GM19372 (cell line): ENCODE data around the gene GAMT.

ENCODE experiments used
- ATAC-seq: cut with Tn5 transposase; IDR thresholded peaks from one replicate; pipeline ENCODE4 v1.9.1; 2021; ENCODE audit warnings: mild to moderate bottlenecking, low read depth, moderate library complexity; ENCODE audit not compliant: unreplicated experiment

GAMT gene

GRCh38 chr19:1402411-1403070 lies 1.2 kb upstream of the GAMT start:
- no peak for ATAC-seq

GRCh38 chr19:1401889-1402217 lies 511 bp upstream of the GAMT start:
- no peak for ATAC-seq

GRCh38 chr19:1400281-1401137 lies 833 bp downstream of the GAMT start:
- ATAC-seq, result no peak

GRCh38 chr19:1399745-1400144 lies 1.6 kb downstream of the GAMT start:
- ATAC-seq, result no peak

- ATAC-seq, result no peak
These were observed 2.3 kb downstream of the GAMT start for GRCh38 chr19:1399079-1399478.

GRCh38 chr19:1397838-1398237 lies 3.5 kb downstream of the GAMT start:
- ATAC-seq, result no peak

GRCh38 chr19:1396768-1397679 lies 4.3 kb downstream of the GAMT start:
- no peak for ATAC-seq

- no peak for ATAC-seq
These were observed 5.1 kb downstream of the GAMT start for GRCh38 chr19:1396019-1396767.

GRCh38 chr19:1395194-1396018 lies 5.9 kb downstream of the GAMT start:
- ATAC-seq, result no peak

GRCh38 chr19:1394252-1395193 lies 6.8 kb downstream of the GAMT start:
- no peak for ATAC-seq

GRCh38 chr19:1393841-1394240 lies 7.5 kb downstream of the GAMT start:
- no peak for ATAC-seq

GRCh38 chr19:1392939-1393530 lies 8.3 kb downstream of the GAMT start:
- no peak for ATAC-seq

- ATAC-seq, result no peak
These were observed 8.9 kb downstream of the GAMT start for GRCh38 chr19:1392407-1392806.

- no peak for ATAC-seq
These were observed 10.4 kb downstream of the GAMT start for GRCh38 chr19:1390890-1391423.

- no peak for ATAC-seq
These were observed 12.1 kb downstream of the GAMT start for GRCh38 chr19:1389033-1389940.

GRCh38 chr19:1388637-1389026 lies 12.7 kb downstream of the GAMT start:
- no peak for ATAC-seq
